ENCODE data around the gene FCAMR.

- TF ChIP-seq CTCF (IDR thresholded peaks at IDR 0.05) (no peak), POLR2A (IDR thresholded peaks at IDR 0.05) (no peak), EP300 (IDR thresholded peaks at IDR 0.05) (no peak), POLR2AphosphoS5 (IDR thresholded peaks at IDR 0.05) (no peak)
These were observed 55.1 kb downstream of the FCAMR start for GRCh38 chr1:206915030-206915735.
